Vagina (tissue), 2 donors: ENCODE data around the gene KIF19.

Source experiments
- POLR2A ChIP-seq, 2 donors: fragments of 450-650 bp; IDR thresholded peaks; one replicate each; pipeline ENCODE4 v1.6.1; 2017; ENCODE audit warnings: antibody characterized with exemption in 2 of 2, mild to moderate bottlenecking in 2 of 2, moderate library complexity in 2 of 2
- POLR2AphosphoS5 ChIP-seq, 2 donors: sonication (generic); formaldehyde crosslinking; IDR thresholded peaks; one replicate each; pipeline ENCODE4 v1.9.0; 2017; ENCODE audit warnings: antibody characterized with exemption in 2 of 2, mild to moderate bottlenecking in 2 of 2, low read depth in 1 of 2; ENCODE audit not compliant: insufficient read depth in 1 of 2

DNA sequence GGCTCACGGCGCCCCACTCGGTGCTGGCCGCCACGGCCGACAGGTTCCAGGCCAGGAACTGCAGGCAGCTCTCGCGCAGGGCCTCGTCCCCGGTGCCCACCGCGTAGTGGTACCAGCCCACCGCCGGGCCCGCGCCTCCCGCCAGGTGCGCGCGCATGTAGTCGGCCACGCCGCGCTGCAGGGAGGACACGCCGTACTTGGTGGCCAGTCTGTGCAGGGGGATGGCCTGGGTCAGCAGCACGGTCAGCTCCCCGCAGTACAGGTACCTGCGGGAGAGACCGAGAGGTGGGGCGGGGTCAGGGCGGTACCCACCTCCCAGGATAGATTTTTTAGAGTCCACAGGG lies 31.4 kb downstream of the KIF19 start:
- TF ChIP-seq POLR2A (IDR thresholded peaks at IDR 0.05) (no peak), POLR2AphosphoS5 (IDR thresholded peaks at IDR 0.05; ENCODE audit: insufficient read depth in 1 of 2, low read depth in 1 of 2) (no peak)
